ENCODE data around the gene TRO.

Gene TRO

GRCh38 chrX:54921427-54922021 lies 900 bp downstream of the TRO start:
- TF ChIP-seq CTCF (conservative IDR thresholded peaks at IDR 0.05; ENCODE audit: low read depth) = no peak

GRCh38 chrX:54922547-54922946 lies 1.9 kb downstream of the TRO start:
- CTCF ChIA-PET = no interaction called here
- POLR2A ChIA-PET (ENCODE audit: low non-redundant PET) = no interaction called here
- no peak for DNase-seq (ENCODE audit: low spot score)
- no peak overlapping the region for H3K27ac ChIP-seq
- no peak for TF ChIP-seq CTCF (conservative IDR thresholded peaks at IDR 0.05; ENCODE audit: low read depth)

More at GRCh38 chrX:54921427-54922021, 900 bp downstream of the TRO start:
- no peak for DNase-seq (ENCODE audit: low spot score)
- CTCF ChIA-PET = no interaction called here
- no peak overlapping the region for H3K27ac ChIP-seq
- POLR2A ChIA-PET (ENCODE audit: low non-redundant PET) = no interaction called here

- ChIA-PET CTCF (no interaction called here), POLR2A (ENCODE audit: low non-redundant PET) (no interaction called here)
- DNase-seq (ENCODE audit: low spot score) = no peak
- H3K27ac ChIP-seq = no peak overlapping the region
- TF ChIP-seq CTCF (conservative IDR thresholded peaks at IDR 0.05; ENCODE audit: low read depth) = no peak
Measured at GRCh38 chrX:54923376-54923775, 2.8 kb downstream of the TRO start.

- DNase-seq (ENCODE audit: low spot score) = no peak
- no peak overlapping the region for H3K27ac ChIP-seq
- CTCF ChIA-PET = interaction anchor here (0.7 kb wide), 1 partner anchor 696 kb away, joined by 3 read pairs; no protein-coding TSS in a partner anchor
- no peak for TF ChIP-seq CTCF (conservative IDR thresholded peaks at IDR 0.05; ENCODE audit: low read depth)
- POLR2A ChIA-PET (ENCODE audit: low non-redundant PET) = no interaction called here
Measured at GRCh38 chrX:54926978-54927377, 6.4 kb downstream of the TRO start.

- TF ChIP-seq CTCF (conservative IDR thresholded peaks at IDR 0.05; ENCODE audit: low read depth) = no peak
- no peak for DNase-seq (ENCODE audit: low spot score)
- ChIA-PET CTCF (no interaction called here), POLR2A (ENCODE audit: low non-redundant PET) (no interaction called here)
- no peak overlapping the region for H3K27ac ChIP-seq
Measured at GRCh38 chrX:54928876-54929275, 8.3 kb downstream of the TRO start.

- CTCF ChIA-PET = no interaction called here
- no peak for DNase-seq (ENCODE audit: low spot score)
- no peak overlapping the region for H3K27ac ChIP-seq
- POLR2A ChIA-PET (ENCODE audit: low non-redundant PET) = no interaction called here
- no peak for TF ChIP-seq CTCF (conservative IDR thresholded peaks at IDR 0.05; ENCODE audit: low read depth)
Measured at GRCh38 chrX:54930291-54931049, 9.8 kb downstream of the TRO start.

Data from RWPE1 (cell line).